NOMO-1 (cell line): ENCODE results near the gene ENTREP3.
A peak's percentile ranks its signal among the peaks of the same experiment; 100 is the strongest.
"Not testable (repeated sequence)": the region's sequence is repeated elsewhere in the genome, so short reads cannot be mapped to it uniquely, and the experiment has no call there.

Experiments used
- DNase-seq, 2 experiments: peaks; one replicate each; lab custom pipeline; 2025; ENCODE audit not compliant: unreplicated experiment in 2 of 2; lab: John Stamatoyannopoulos, UW

The ENTREP3 gene

GRCh38 chr1:155226910-155227260 lies 28.4 kb downstream of the ENTREP3 start:
- peak in 1 of 2 experiments; percentile 56 for DNase-seq

- peak; percentile 92 to 96 for DNase-seq
Measured at GRCh38 chr1:155226188-155226909, 28.9 kb downstream of the ENTREP3 start.

- not testable (repeated sequence) for DNase-seq
Measured at GRCh38 chr1:155225404-155225759, 29.9 kb downstream of the ENTREP3 start.

- DNase-seq: peak; percentile 24 to 72
Measured at GRCh38 chr1:155223047-155223446, 32.2 kb downstream of the ENTREP3 start.

- DNase-seq: not testable (repeated sequence)
Measured at GRCh38 chr1:155220211-155220965, 34.9 kb downstream of the ENTREP3 start.

- DNase-seq: peak; percentile 42 to 75
Measured at GRCh38 chr1:155219592-155220031, 35.7 kb downstream of the ENTREP3 start.

GRCh38 chr1:155218854-155219591 lies 36.3 kb downstream of the ENTREP3 start:
- peak in 1 of 2 experiments; percentile 42 for DNase-seq

GRCh38 chr1:155214702-155215101 lies 40.6 kb downstream of the ENTREP3 start:
- not testable (repeated sequence) for DNase-seq

- DNase-seq: not testable (repeated sequence)
Measured at GRCh38 chr1:155212051-155212440, 43.2 kb downstream of the ENTREP3 start.

GRCh38 chr1:155211381-155212050 lies 43.8 kb downstream of the ENTREP3 start:
- not testable (repeated sequence) for DNase-seq

- peak; percentile 30 to 68 for DNase-seq
Measured at GRCh38 chr1:155210314-155211104, 44.8 kb downstream of the ENTREP3 start.

- DNase-seq: no peak
Measured at GRCh38 chr1:155209312-155209721, 46.0 kb downstream of the ENTREP3 start.

- peak; percentile 59 to 77 for DNase-seq
Measured at GRCh38 chr1:155208541-155209311, 46.6 kb downstream of the ENTREP3 start, which contains the start of gene MTX1. Gene MTX1, plus strand, starts transcription at chr1:155208695. Its CDS starts 110 bp downstream, at chr1:155208805.

- DNase-seq: no peak
Measured at GRCh38 chr1:155207806-155208540, 47.3 kb downstream of the ENTREP3 start, which contains the start of gene THBS3. Gene THBS3, minus strand, starts transcription at chr1:155207897. Its CDS starts 21 bp downstream, at chr1:155207876.

- peak; percentile 74 to 79 for DNase-seq
Measured at GRCh38 chr1:155206891-155207805, 48.1 kb downstream of the ENTREP3 start.

GRCh38 chr1:155205969-155206593 lies 49.2 kb downstream of the ENTREP3 start:
- no peak for DNase-seq

GRCh38 chr1:155205035-155205434 lies 50.2 kb downstream of the ENTREP3 start:
- DNase-seq: no peak
